HTERT RPE-1 (cell line): ENCODE results near the gene GM2A.
"Not testable (repeated sequence)": the region's sequence is repeated elsewhere in the genome, so short reads cannot be mapped to it uniquely, and the experiment has no call there.

ENCODE experiments used
- in situ Hi-C: fragments of 300-500 bp; cut with MboI; formaldehyde crosslinking; loops from 4 replicates; pipeline ENCODE4 v1.14.3; 2020; ENCODE audit warnings: low sequenced_read_pairs

Gene GM2A

GRCh38 chr5:151251001-151251551, 1.9 kb upstream of the GM2A start:
- in situ Hi-C loops = no loop called here

DNA sequence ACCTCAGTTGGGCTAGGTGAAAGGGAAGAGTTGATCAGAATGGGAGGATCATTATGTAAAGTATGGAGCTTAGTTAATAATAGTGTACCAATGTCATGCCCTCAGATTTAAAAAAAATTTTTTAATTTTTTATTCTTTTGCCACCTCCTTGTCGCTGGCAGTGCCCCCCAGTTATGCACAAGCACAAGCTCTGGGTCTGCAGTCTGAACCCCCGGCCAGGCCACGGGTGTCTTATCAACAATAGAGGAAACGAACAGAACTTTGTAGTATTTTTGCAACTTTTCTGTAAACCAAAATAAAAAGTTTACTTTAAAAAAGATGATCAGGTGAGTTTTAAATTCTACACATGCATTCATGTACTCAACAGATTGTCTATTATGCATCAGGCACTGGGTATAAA, 1.4 kb upstream of the GM2A start:
- in situ Hi-C loops = no loop called here

DNA sequence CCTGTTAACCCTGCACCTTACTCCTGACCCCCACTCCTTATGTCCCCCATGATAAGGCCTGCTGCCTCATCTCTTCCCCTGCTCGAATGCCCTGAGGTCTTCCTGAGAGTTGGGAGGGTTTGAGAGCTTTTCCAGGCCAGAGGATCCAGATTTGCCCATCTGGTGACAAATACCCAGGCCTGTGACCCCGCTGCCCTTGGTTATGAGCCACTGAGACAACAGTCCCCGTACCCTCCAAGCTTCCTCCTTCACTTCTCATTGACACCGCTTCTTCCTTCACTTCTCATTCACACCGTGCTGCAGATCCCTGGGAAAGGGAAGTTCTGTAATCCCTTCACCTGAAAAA, 593 bp downstream of the GM2A start:
- in situ Hi-C loops = no loop called here

- in situ Hi-C loops = no loop called here
Observed at GRCh38 chr5:151254556-151254955, 1.6 kb downstream of the GM2A start.

- in situ Hi-C loops = not testable (repeated sequence)
Observed at GRCh38 chr5:151254990-151255389, 2.0 kb downstream of the GM2A start.

GRCh38 chr5:151255621-151256286, 2.8 kb downstream of the GM2A start:
- in situ Hi-C loops = no loop called here

- in situ Hi-C loops = no loop called here
Observed at GRCh38 chr5:151257731-151258181, 4.8 kb downstream of the GM2A start.

DNA sequence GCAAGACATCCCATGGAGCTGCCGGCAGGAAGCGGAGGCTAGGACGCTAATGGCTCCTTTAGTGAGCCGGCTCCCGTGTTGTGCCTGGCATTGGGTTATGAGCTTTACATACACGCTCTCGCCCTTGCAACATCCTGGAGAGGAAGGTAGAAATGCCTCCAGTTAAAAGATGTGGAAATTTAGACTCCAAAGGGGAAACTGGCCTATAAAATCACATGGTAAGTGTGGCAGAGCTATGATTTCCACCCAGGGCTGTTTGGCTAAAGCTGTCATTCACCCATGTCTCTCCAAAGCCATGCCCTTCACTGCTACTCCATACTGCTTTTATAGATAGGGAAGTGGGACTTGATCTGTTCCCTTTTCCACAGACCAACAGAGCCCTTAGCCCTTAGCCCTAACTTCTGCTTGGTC, 5.2 kb downstream of the GM2A start:
- in situ Hi-C loops = no loop called here

DNA sequence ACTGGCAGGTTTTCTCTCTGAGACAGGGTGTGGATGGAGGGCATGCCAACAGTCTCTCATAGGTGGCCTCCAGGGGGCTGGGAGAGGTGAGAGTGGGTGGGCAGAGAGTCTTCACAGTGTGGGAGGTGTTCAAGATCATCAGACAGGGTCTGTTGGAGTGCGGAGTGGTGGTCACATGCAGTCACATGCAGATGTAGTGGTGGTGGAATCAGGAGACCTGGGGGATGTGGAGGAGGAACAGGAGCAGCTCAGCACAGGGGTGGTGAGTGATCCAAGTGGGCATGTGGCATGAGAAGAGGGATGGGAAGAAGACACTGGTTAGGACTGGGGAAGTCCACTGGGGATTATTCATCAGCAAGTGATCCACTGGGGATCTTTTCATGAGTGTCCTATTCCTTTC, 5.8 kb downstream of the GM2A start:
- in situ Hi-C loops = no loop called here

- in situ Hi-C loops = no loop called here
Observed at GRCh38 chr5:151259931-151260330, 6.9 kb downstream of the GM2A start.

GRCh38 chr5:151262532-151262931, 9.5 kb downstream of the GM2A start:
- in situ Hi-C loops = no loop called here

DNA sequence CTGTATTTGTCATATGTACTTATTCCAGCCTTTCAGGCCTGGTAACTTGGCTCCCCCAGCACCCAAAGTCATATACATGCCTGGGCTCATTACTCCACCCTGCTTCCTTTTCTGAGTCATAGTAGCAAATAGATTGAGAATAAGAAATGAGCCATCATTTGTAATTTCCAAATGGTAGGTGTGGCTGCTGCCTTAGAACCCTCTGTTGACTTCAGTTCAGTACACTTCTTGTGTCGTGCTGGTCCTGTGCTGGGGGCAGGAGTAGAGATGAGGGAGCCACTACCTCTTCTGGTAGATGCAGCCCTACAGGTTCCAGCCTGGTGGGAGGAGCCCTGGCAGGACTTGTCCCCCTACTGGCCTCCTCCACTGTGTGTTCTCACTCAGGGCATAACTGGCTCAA, 11.1 kb downstream of the GM2A start:
- in situ Hi-C loops = no loop called here

- in situ Hi-C loops = no loop called here
Observed at GRCh38 chr5:151267491-151268260, 14.7 kb downstream of the GM2A start.

DNA sequence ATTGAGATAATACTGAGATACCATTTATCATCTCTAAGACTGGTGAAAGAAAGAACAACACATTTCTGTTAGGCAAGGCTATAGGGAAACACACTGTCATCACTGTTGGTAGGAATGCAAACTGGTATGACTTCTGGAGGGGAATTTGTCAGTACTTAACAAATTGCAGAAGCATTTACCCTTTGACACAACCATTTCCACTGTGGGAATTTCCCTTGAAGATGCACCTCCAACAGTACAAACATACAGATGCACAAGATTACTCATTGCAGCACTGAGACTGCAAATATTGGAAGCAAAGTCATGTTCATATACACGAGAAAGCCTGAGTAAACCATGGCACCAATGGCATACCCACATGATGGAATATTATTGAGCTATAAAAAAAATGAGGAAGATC, 17.6 kb downstream of the GM2A start:
- in situ Hi-C loops = no loop called here

DNA sequence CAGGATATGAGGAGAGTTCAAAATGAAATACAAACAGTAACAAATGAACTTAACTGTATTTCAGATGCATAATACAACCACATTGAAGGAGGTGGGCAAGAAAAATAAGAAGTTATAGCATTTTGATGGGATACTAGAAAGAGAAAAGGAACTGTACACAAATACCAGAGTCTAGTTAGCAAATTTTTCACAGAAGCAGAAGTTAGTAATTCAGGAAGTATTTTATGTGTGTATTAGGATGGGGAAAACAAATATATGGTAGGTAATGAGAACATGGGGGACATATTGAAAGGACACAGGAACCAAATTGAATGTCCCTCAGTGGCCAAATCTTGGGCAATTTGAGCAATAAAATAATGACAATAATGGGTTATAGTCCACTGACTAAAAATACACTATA, 18.4 kb downstream of the GM2A start:
- in situ Hi-C loops = no loop called here

- in situ Hi-C loops = no loop called here
Observed at GRCh38 chr5:151274666-151275065, 21.7 kb downstream of the GM2A start.

DNA sequence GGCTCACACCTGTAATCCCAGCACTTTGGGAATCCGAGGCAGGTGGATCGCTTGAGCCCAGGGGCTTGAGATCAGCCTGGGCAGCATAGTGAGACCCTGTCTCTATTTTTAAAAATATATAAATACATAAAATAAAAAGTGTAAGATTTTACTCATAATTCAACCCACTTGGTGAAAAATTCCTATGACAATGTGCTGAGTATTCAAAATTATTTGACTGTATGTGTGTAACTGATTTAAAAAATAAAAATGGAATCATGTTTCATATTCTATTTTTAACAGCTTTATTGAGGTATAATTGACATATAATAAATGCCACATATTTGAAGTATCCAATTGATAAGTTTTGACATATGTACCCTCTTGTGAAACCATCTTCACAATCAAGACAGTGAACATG, 22.8 kb downstream of the GM2A start:
- in situ Hi-C loops = no loop called here

GRCh38 chr5:151278845-151279244, 25.9 kb downstream of the GM2A start:
- in situ Hi-C loops = no loop called here

- in situ Hi-C loops = no loop called here
Observed at GRCh38 chr5:151280443-151280842, 27.5 kb downstream of the GM2A start.

- in situ Hi-C loops = no loop called here
Observed at GRCh38 chr5:151281001-151281639, 28.1 kb downstream of the GM2A start.

GRCh38 chr5:151283120-151283825, 30.3 kb downstream of the GM2A start:
- in situ Hi-C loops = no loop called here
